SW 1271 (cell line): Measurements from ENCODE around the gene OBSCN.
"Not testable (repeated sequence)": the region's sequence is repeated elsewhere in the genome, so short reads cannot be mapped to it uniquely, and the experiment has no call there.

ENCODE experiments used
- DNase-seq, 2 experiments: peaks; one replicate each; lab custom pipeline; 2025; lab: John Stamatoyannopoulos, UW

The OBSCN gene

GRCh38 chr1:228263636-228264035, 55.8 kb downstream of the OBSCN start:
- DNase-seq = no peak

GRCh38 chr1:228264090-228264829, 56.4 kb downstream of the OBSCN start:
- DNase-seq = no peak

GRCh38 chr1:228265167-228265566, 57.3 kb downstream of the OBSCN start:
- no peak for DNase-seq

GRCh38 chr1:228267962-228268880, 60.4 kb downstream of the OBSCN start:
- no peak for DNase-seq

GRCh38 chr1:228268881-228269265, 61.0 kb downstream of the OBSCN start:
- no peak for DNase-seq

GRCh38 chr1:228269431-228269830, 61.6 kb downstream of the OBSCN start:
- DNase-seq = not testable (repeated sequence)

- no peak for DNase-seq
Observed at GRCh38 chr1:228270032-228270431, 62.2 kb downstream of the OBSCN start.

GRCh38 chr1:228271701-228272251, 63.9 kb downstream of the OBSCN start:
- DNase-seq = no peak

- DNase-seq = no peak
Observed at GRCh38 chr1:228272331-228272791, 64.5 kb downstream of the OBSCN start.

- DNase-seq = no peak
Observed at GRCh38 chr1:228272831-228273571, 65.2 kb downstream of the OBSCN start.

GRCh38 chr1:228273720-228274451, 66.0 kb downstream of the OBSCN start:
- no peak for DNase-seq

- DNase-seq = no peak
Observed at GRCh38 chr1:228274452-228275178, 66.8 kb downstream of the OBSCN start.

GRCh38 chr1:228275179-228275429, 67.3 kb downstream of the OBSCN start:
- DNase-seq = no peak

GRCh38 chr1:228275430-228276173, 67.8 kb downstream of the OBSCN start:
- peak in 1 of 2 experiments; percentile 3 for DNase-seq

GRCh38 chr1:228276174-228276831, 68.5 kb downstream of the OBSCN start:
- no peak for DNase-seq

- no peak for DNase-seq
Observed at GRCh38 chr1:228276901-228277490, 69.2 kb downstream of the OBSCN start.

GRCh38 chr1:228277491-228278431, 69.9 kb downstream of the OBSCN start:
- no peak for DNase-seq

GRCh38 chr1:228278432-228278941, 70.6 kb downstream of the OBSCN start:
- DNase-seq = no peak
